HEK293 (cell line): ENCODE data around the gene NFATC3.

Experiments used
- CTCF ChIP-seq: fragments of 450-650 bp; formaldehyde crosslinking; IDR thresholded peaks from 2 replicates; pipeline ENCODE4 v1.5.1; 2016; ENCODE audit warnings: missing biosample characterization, missing genetic modification characterization
- SCRT1 ChIP-seq: fragments of 450-650 bp; formaldehyde crosslinking; IDR thresholded peaks from 2 replicates; pipeline ENCODE4 v1.5.1; 2016; ENCODE audit warnings: missing biosample characterization, missing genetic modification characterization, borderline replicate concordance
- YY1 ChIP-seq: fragments of 450-650 bp; formaldehyde crosslinking; IDR thresholded peaks from 2 replicates; pipeline ENCODE4 v1.5.1; 2018; ENCODE audit warnings: missing biosample characterization, missing genetic modification characterization
- ZBTB10 ChIP-seq: fragments of 450-650 bp; formaldehyde crosslinking; IDR thresholded peaks from 2 replicates; pipeline ENCODE4 v1.5.1; 2016; ENCODE audit warnings: missing biosample characterization, missing genetic modification characterization
- ZBTB21 ChIP-seq: fragments of 450-650 bp; formaldehyde crosslinking; IDR thresholded peaks from 2 replicates; pipeline ENCODE4 v1.5.1; 2017; ENCODE audit warnings: missing biosample characterization, missing genetic modification characterization
- ZFP3 ChIP-seq: fragments of 450-650 bp; formaldehyde crosslinking; IDR thresholded peaks from 2 replicates; pipeline ENCODE4 v1.5.1; 2016; ENCODE audit warnings: low read depth, missing biosample characterization, missing genetic modification characterization
- ZFP69B ChIP-seq: fragments of 450-650 bp; formaldehyde crosslinking; IDR thresholded peaks from 2 replicates; pipeline ENCODE4 v1.5.1; 2016; ENCODE audit warnings: missing biosample characterization, missing genetic modification characterization
- ZNF211 ChIP-seq: fragments of 450-650 bp; formaldehyde crosslinking; IDR thresholded peaks from 2 replicates; pipeline ENCODE4 v1.5.1; 2016; ENCODE audit warnings: low read depth, missing biosample characterization, missing genetic modification characterization
- ZNF24 ChIP-seq: fragments of 450-650 bp; formaldehyde crosslinking; IDR thresholded peaks from 2 replicates; pipeline ENCODE4 v1.5.1; 2016; ENCODE audit warnings: missing biosample characterization, missing genetic modification characterization
- ZNF785 ChIP-seq: fragments of 450-650 bp; formaldehyde crosslinking; IDR thresholded peaks from 2 replicates; pipeline ENCODE4 v1.5.1; 2016; ENCODE audit warnings: missing biosample characterization, missing genetic modification characterization
- ZSCAN30 ChIP-seq: fragments of 450-650 bp; IDR thresholded peaks from 2 replicates; pipeline ENCODE4 v1.5.1; 2018; ENCODE audit warnings: missing biosample characterization, mild to moderate bottlenecking, missing genetic modification characterization, moderate library complexity
- ZXDB ChIP-seq: fragments of 450-650 bp; formaldehyde crosslinking; IDR thresholded peaks from 2 replicates; pipeline ENCODE4 v1.5.1; 2016; ENCODE audit warnings: missing biosample characterization, missing genetic modification characterization
- TF ChIP-seq, protein P1 (sequence below): IDR thresholded peaks from 2 replicates; pipeline ENCODE4 v1.6.1; 2011; ENCODE audit warnings: mild to moderate bottlenecking, low read depth, low read length, borderline replicate concordance
- TF ChIP-seq, protein P2 (sequence below): sonication (generic); formaldehyde crosslinking; IDR thresholded peaks from 2 replicates; pipeline ENCODE4 v1.8.1; 2022; ENCODE audit warnings: mild to moderate bottlenecking, moderate library complexity, missing genetic modification reagents

DNA sequence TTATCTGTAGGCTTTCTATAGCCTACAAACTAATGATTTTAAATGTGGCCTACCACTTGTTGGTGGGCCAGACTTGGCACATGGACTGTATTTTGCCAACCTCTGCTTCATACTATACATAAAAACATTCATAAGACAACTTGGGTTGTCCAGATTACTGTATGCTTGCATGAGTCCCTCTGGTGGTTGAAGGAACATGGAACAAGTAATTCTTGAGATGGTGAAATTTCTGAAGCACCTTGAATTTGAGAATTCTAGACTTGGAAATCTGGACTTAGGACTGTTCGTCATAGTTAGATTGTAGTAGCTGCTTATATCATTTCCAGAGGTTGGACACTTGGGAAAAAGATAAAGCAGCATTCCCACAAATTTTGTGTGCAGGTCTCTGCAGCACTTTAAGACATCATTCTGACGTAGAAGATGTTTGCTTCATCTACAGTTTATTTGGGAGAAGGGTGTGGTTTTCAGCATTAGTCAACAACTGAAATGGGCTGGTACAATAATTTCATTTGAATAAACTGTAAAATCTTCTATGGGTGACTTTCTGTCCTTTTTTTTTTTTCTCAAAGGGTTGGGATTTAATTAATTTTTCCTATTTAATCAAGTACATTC, 31.2 kb downstream of the NFATC3 start:
- TF ChIP-seq CTCF (no peak), SCRT1 (tag by site-specific recombination) (no peak), YY1 (no peak), ZXDB (tag by site-specific recombination) (no peak), ZNF785 (no peak), ZSCAN30 (tag by site-specific recombination) (no peak), ZBTB21 (tag by site-specific recombination) (no peak), ZFP3 (tag by site-specific recombination) (no peak), ZNF24 (tag by site-specific recombination) (no peak), ZBTB10 (tag by site-specific recombination) (no peak), ZFP69B (no peak), ZNF211 (tag by site-specific recombination) (no peak)
- TF ChIP-seq, protein P1, sequence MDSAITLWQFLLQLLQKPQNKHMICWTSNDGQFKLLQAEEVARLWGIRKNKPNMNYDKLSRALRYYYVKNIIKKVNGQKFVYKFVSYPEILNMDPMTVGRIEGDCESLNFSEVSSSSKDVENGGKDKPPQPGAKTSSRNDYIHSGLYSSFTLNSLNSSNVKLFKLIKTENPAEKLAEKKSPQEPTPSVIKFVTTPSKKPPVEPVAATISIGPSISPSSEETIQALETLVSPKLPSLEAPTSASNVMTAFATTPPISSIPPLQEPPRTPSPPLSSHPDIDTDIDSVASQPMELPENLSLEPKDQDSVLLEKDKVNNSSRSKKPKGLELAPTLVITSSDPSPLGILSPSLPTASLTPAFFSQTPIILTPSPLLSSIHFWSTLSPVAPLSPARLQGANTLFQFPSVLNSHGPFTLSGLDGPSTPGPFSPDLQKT, result no peak
- TF ChIP-seq, protein P2, sequence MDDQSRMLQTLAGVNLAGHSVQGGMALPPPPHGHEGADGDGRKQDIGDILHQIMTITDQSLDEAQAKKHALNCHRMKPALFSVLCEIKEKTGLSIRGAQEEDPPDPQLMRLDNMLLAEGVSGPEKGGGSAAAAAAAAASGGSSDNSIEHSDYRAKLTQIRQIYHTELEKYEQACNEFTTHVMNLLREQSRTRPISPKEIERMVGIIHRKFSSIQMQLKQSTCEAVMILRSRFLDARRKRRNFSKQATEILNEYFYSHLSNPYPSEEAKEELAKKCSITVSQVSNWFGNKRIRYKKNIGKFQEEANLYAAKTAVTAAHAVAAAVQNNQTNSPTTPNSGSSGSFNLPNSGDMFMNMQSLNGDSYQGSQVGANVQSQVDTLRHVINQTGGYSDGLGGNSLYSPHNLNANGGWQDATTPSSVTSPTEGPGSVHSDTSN (CRISPR knock-in tag), result no peak
